KMS-11 (cell line): ENCODE data around the gene CHRM1.

Source experiments
- H2AFZ ChIP-seq: fragments of 200-600 bp; sonication (generic); 2 replicates; pipeline ENCODE4 v1.6.1; 2016; ENCODE audit warnings: antibody characterized with exemption, mixed run types, low read depth
- H3K27ac ChIP-seq: fragments of 200-600 bp; sonication (generic); 2 replicates; pipeline ENCODE4 v1.6.1; 2016; ENCODE audit warnings: mild to moderate bottlenecking, mixed run types
- H3K27me3 ChIP-seq: fragments of 200-600 bp; sonication (generic); 2 replicates; pipeline ENCODE4 v1.6.1; 2017; ENCODE audit warnings: mild to moderate bottlenecking, low read depth, mixed run types, moderate library complexity; ENCODE audit not compliant: insufficient read depth
- H3K36me3 ChIP-seq: fragments of 200-600 bp; sonication (generic); 2 replicates; pipeline ENCODE4 v1.6.1; 2017; ENCODE audit warnings: mild to moderate bottlenecking, mixed run types; ENCODE audit not compliant: insufficient read depth
- H3K4me1 ChIP-seq: fragments of 200-600 bp; sonication (generic); 2 replicates; pipeline ENCODE4 v1.6.1; 2016; ENCODE audit warnings: mild to moderate bottlenecking, low read depth, mixed run types; ENCODE audit not compliant: poor library complexity, severe bottlenecking
- H3K4me2 ChIP-seq: fragments of 200-600 bp; sonication (generic); 2 replicates; pipeline ENCODE4 v1.7.0; 2016; ENCODE audit warnings: mild to moderate bottlenecking, mixed run types
- H3K4me3 ChIP-seq: fragments of 200-600 bp; sonication (generic); IDR thresholded peaks from 2 replicates; pipeline ENCODE4 v1.6.1; 2017; ENCODE audit warnings: low read depth, low read length, mixed read lengths; ENCODE audit not compliant: insufficient read depth
- H3K79me2 ChIP-seq: fragments of 200-600 bp; sonication (generic); 2 replicates; pipeline ENCODE4 v1.6.1; 2016; ENCODE audit warnings: low read depth, mixed run types; ENCODE audit not compliant: insufficient read depth
- H3K9ac ChIP-seq: fragments of 200-600 bp; sonication (generic); 2 replicates; pipeline ENCODE4 v1.6.1; 2016; ENCODE audit warnings: mild to moderate bottlenecking, mixed run types
- H4K20me1 ChIP-seq: fragments of 200-600 bp; sonication (generic); 2 replicates; pipeline ENCODE4 v1.6.1; 2016; ENCODE audit warnings: mild to moderate bottlenecking, mixed run types; ENCODE audit not compliant: insufficient read depth
- TF ChIP-seq, protein P1 (sequence below): fragments of 200-600 bp; sonication (generic); conservative IDR thresholded peaks from 2 replicates; pipeline ENCODE4 v1.6.1; 2017; ENCODE audit warnings: low read depth, mild to moderate bottlenecking, antibody characterized with exemption, low read length, moderate library complexity, mixed read lengths

The CHRM1 gene

DNA sequence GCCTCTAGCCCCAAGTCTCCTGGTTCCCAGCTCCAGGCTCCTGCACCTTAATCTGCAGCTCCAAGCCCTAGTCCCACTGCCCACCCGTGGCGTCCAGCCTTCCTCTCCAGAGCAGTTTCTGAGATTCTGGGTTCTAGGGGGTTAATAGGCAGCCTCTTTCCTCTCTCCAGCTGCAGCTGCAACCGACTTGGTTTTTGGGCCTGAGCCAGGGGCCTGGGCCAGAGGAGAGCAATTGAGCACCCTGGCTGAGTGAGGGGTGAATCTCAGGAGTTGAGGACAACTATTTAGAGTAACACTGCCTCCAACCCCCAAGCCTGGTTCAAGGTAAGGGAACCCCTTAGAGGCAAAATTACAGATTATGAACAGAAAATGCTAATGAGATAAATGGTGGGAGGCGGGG, 9.0 kb upstream of the CHRM1 start:
- H3K4me2 ChIP-seq: no peak overlapping the region
- no peak overlapping the region for H3K9ac ChIP-seq
- no peak overlapping the region for H3K4me3 ChIP-seq
- TF ChIP-seq, protein P1, sequence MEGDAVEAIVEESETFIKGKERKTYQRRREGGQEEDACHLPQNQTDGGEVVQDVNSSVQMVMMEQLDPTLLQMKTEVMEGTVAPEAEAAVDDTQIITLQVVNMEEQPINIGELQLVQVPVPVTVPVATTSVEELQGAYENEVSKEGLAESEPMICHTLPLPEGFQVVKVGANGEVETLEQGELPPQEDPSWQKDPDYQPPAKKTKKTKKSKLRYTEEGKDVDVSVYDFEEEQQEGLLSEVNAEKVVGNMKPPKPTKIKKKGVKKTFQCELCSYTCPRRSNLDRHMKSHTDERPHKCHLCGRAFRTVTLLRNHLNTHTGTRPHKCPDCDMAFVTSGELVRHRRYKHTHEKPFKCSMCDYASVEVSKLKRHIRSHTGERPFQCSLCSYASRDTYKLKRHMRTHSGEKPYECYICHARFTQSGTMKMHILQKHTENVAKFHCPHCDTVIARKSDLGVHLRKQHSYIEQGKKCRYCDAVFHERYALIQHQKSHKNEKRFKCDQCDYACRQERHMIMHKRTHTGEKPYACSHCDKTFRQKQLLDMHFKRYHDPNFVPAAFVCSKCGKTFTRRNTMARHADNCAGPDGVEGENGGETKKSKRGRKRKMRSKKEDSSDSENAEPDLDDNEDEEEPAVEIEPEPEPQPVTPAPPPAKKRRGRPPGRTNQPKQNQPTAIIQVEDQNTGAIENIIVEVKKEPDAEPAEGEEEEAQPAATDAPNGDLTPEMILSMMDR: no peak
- H3K4me1 ChIP-seq: no peaks in the 10 kb centered on the region
- no peaks in the 10 kb centered on the region for H3K36me3 ChIP-seq
- no peaks in the 10 kb centered on the region for H3K27me3 ChIP-seq
- no peak overlapping the region for H2AFZ ChIP-seq
- H3K79me2 ChIP-seq: no peaks in the 10 kb centered on the region
- H3K27ac ChIP-seq: no peak overlapping the region
- H4K20me1 ChIP-seq: no peaks in the 10 kb centered on the region

DNA sequence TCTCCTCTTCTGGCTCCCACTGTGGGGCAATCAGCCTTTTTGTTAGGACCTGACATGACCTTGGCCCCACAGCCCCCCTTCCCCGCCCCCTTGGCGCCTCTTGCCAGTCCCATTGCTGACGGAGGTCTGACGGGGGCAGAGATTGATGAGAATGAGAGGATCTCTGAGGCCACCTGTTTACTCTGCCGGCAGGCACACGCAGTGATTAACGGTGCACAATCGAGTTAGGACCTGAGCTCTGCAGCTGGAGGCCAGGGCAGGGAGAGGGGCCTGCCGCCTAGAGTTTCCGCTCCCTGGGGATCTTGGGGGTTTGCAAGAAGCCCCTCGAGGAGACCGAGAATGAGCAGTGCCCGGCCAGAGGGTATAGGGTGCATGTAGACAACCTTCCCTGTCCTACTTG, 6.8 kb upstream of the CHRM1 start:
- no peak overlapping the region for H2AFZ ChIP-seq
- H3K36me3 ChIP-seq: no peaks in the 10 kb centered on the region
- no peaks in the 10 kb centered on the region for H3K79me2 ChIP-seq
- H4K20me1 ChIP-seq: no peaks in the 10 kb centered on the region
- H3K9ac ChIP-seq: no peak overlapping the region
- H3K4me1 ChIP-seq: no peaks in the 10 kb centered on the region
- TF ChIP-seq, protein P1: no peak
- no peaks in the 10 kb centered on the region for H3K27me3 ChIP-seq
- no peak overlapping the region for H3K4me2 ChIP-seq
- no peak overlapping the region for H3K27ac ChIP-seq
- no peak overlapping the region for H3K4me3 ChIP-seq

- H3K27me3 ChIP-seq: no peaks in the 10 kb centered on the region; the same call in 1 of the 2 replicates
- H3K4me3 ChIP-seq: no peak overlapping the region
- H3K4me2 ChIP-seq: no peak overlapping the region
- H3K27ac ChIP-seq: no peak overlapping the region
- H2AFZ ChIP-seq: no peak overlapping the region
- no peaks in the 10 kb centered on the region for H3K4me1 ChIP-seq
- no peak overlapping the region for H3K9ac ChIP-seq
- TF ChIP-seq, protein P1: no peak
- no peaks in the 10 kb centered on the region for H3K79me2 ChIP-seq
- H3K36me3 ChIP-seq: no peaks in the 10 kb centered on the region
- no peaks in the 10 kb centered on the region for H4K20me1 ChIP-seq
These were observed 5.7 kb upstream of the CHRM1 start for GRCh38 chr11:62926680-62927455.

DNA sequence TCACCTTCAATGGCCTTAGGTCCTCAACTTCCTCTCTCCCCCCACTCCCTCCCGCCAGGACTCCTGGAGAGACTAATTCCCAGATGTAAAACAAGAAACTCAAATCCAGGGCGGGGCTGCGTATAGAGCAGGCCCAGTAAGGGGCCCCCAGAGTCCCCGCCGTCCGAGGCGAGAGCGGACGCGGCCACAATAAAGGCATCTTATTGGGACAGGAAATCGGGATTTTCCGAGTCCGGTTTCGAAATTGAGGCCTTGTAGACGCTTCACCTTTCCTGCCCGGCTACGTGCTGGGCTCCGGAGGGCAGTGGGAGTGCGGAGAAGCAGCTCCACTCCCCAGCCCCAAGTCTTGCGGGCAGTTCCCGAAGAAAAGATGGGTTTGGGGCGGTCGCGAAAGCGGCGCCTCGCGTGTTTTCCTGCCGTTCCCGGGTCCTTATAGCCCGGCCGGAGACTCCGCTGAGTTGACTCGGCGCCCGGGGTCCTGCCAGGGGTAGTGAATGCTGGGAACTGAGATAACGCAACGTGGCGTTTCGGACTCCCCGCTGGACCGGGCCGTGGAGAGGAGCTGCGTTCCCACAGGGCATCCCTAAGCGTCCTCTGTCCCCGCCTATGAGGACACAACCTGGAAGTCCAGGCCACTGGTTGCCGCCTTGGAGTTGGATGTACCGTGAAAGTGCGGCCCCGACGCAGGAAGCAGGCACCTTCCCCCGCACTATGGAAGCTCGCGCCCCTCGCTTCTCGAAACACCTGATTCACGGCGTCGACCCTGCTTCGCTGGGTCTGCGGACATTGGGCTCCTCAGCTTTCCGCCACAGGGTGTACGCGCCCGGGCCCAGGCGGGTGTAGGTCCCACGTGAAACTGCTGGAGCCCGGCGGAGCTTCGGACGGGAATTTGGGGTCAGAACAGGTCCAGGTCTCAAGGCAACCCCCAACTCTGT, 4.8 kb upstream of the CHRM1 start:
- no peaks in the 10 kb centered on the region for H4K20me1 ChIP-seq
- H3K27me3 ChIP-seq: no peaks in the 10 kb centered on the region; the same call in 1 of the 2 replicates
- TF ChIP-seq, protein P1: no peak
- H3K79me2 ChIP-seq: no peaks in the 10 kb centered on the region
- H3K36me3 ChIP-seq: no peaks in the 10 kb centered on the region
- no peak overlapping the region for H2AFZ ChIP-seq
- no peak overlapping the region for H3K27ac ChIP-seq
- H3K4me3 ChIP-seq: no peak overlapping the region
- no peak overlapping the region for H3K4me2 ChIP-seq
- no peaks in the 10 kb centered on the region for H3K4me1 ChIP-seq
- H3K9ac ChIP-seq: no peak overlapping the region
